D721Med (cell line): ENCODE results near the gene NELFB.
"Not testable (repeated sequence)": the region's sequence is repeated elsewhere in the genome, so short reads cannot be mapped to it uniquely, and the experiment has no call there.

Experiments used
- DNase-seq: peaks from one replicate; pipeline ENCODE4 v3.0.0; 2011; ENCODE audit warnings: low spot score; ENCODE audit not compliant: insufficient read length
- FAIRE-seq: peaks from 2 replicates; lab custom pipeline; 2011; peaks lifted over from hg19 to GRCh38; lab: Jason Lieb, UNC
- TF ChIP-seq, protein P1 (sequence below): IDR thresholded peaks from 2 replicates; pipeline ENCODE4 v1.5.1; 2012; ENCODE audit warnings: mild to moderate bottlenecking, control low read depth; ENCODE audit not compliant: insufficient read depth; ENCODE audit errors: missing control alignments

The NELFB gene

DNA sequence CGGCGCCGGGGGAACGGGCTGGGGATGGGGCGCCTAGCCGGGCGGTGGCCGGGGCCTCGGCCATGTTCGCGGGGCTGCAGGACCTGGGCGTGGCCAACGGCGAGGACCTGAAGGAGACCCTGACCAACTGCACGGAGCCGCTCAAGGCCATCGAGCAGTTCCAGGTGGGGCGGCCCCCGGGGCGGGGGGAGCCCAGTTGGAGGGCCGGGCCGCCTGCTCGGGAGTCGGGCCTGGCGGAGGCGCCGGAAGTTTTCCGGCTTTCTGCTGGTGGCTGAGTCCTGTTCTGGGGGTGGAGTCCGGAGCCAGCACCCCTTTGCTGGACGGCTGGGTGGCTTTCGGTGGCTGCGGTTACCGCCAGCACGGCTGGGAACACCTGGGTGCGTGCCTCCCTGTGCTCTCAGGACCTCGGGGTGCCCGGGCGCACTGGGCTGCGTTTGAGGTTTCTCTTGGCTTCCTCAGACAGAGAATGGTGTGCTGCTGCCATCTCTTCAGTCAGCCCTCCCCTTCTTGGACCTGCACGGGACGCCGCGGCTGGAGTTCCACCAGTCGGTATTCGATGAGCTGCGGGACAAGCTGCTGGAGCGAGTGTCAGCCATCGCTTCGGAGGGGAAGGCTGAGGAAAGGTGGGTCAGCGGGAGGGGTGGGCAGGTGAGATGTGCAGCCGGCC is 454 bp downstream of the NELFB start:
- DNase-seq (no peak), FAIRE-seq (no peak)
- TF ChIP-seq, protein P1, sequence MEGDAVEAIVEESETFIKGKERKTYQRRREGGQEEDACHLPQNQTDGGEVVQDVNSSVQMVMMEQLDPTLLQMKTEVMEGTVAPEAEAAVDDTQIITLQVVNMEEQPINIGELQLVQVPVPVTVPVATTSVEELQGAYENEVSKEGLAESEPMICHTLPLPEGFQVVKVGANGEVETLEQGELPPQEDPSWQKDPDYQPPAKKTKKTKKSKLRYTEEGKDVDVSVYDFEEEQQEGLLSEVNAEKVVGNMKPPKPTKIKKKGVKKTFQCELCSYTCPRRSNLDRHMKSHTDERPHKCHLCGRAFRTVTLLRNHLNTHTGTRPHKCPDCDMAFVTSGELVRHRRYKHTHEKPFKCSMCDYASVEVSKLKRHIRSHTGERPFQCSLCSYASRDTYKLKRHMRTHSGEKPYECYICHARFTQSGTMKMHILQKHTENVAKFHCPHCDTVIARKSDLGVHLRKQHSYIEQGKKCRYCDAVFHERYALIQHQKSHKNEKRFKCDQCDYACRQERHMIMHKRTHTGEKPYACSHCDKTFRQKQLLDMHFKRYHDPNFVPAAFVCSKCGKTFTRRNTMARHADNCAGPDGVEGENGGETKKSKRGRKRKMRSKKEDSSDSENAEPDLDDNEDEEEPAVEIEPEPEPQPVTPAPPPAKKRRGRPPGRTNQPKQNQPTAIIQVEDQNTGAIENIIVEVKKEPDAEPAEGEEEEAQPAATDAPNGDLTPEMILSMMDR: no peak

DNA sequence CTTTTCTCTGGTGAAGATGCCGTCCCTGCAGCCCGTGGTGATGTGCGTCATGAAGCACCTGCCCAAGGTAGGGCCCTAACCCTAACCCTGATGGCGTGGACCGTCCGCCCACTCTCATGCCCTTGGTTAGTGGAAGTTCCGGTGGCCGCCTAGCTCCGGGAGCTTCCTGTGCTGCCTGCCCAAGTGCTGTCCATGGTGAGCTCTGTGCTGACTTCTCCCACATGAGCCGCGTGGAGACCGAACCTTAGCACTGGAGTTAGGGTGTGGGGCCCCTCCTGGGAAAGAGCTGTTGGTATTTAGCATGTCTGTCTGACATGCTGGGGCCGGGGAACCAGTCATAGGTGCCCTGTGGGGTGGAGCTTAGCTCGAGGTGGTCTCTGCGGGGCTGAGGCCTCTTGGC is 1.2 kb downstream of the NELFB start:
- TF ChIP-seq, protein P1: no peak
- DNase-seq (no peak), FAIRE-seq (no peak)

DNA sequence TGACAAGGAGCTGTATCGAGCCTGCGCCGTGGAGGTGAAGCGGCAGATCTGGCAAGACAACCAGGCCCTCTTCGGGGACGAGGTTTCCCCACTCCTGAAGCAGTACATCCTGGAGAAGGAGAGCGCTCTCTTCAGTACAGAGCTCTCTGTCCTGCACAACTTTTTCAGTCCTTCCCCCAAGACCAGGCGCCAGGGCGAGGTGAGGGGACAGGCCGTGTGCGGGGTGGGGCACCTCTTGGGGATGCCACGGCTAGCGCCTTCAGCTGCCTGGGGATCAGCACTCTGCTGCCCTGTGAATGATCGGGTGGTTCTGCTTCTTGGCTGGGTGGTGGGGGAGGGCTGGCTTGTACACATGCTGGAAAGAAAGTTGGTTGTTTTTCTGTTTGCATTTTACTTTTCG is 1.7 kb downstream of the NELFB start:
- TF ChIP-seq, protein P1: no peak
- FAIRE-seq (no peak), DNase-seq (no peak)

DNA sequence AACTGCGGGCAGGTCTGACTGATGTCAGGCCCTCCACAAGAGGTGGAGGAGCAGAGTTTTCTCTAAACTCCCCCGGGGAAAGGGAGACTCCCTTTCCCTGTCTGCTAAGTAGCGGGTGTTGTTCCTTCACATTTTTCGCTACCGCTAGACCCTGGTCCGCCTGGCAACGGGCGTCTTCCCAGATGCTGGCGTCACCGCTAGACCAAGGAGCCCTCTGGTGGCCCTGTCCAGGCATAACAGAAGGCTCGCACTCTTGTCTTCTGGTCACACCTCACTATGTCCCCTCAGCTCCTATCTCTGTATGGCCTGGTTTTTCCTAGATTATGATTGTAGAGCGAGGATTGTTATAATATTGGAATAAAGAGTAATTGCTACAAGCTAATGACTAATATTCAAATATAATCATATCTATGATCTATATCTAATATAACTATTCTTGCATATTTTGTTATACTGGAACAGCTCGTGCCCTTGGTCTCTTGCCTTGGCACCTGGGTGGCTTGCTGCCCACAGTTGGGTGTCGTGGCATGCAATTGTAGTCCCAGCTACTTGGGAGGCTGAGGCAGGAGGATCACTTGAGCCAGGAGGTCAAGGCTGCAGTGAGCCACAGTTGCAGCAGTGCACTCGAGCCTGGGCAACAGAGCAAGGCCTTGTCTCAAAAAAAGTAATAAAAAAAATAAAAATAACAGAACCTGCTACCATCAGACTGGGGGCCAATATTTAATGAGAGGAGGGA is 7.2 kb downstream of the NELFB start:
- not testable (repeated sequence) for FAIRE-seq, DNase-seq

DNA sequence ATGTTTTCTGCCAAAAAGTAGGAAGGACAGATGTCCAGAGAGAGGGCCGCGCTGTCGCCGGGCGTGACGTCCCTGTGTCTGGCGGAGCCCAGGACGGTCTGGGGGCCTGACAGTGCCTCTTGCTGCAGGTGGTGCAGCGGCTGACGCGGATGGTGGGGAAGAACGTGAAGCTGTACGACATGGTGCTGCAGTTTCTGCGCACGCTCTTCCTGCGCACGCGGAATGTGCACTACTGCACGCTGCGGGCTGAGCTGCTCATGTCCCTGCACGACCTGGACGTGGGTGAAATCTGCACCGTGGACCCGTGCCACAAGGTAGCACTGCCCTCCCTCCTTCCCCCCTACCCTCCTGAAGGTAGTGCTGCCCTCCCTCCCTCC is 7.8 kb downstream of the NELFB start:
- FAIRE-seq (no peak), DNase-seq (no peak)
- TF ChIP-seq, protein P1: no peak

DNA sequence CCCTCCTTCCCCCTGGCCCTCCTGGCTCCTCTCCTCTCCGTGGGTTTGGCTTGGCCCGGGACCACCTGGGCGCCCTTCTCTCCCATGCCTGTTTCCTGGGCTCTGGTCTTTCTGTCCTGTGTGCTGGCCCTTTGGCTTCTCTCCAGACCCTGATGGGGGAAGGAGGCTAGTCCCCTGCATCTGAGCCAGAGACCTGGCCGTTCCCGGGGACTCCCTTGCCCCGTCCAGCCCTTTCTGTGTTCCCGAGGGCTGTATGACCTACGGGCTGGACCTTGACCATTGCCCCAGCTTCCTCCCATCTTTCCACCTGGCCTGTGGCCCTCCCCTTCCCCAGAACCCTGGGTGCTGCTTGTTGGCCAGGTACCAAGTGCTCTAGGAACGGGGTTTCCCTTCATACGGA is 8.4 kb downstream of the NELFB start:
- FAIRE-seq (no peak), DNase-seq (no peak)
- TF ChIP-seq, protein P1: no peak

DNA sequence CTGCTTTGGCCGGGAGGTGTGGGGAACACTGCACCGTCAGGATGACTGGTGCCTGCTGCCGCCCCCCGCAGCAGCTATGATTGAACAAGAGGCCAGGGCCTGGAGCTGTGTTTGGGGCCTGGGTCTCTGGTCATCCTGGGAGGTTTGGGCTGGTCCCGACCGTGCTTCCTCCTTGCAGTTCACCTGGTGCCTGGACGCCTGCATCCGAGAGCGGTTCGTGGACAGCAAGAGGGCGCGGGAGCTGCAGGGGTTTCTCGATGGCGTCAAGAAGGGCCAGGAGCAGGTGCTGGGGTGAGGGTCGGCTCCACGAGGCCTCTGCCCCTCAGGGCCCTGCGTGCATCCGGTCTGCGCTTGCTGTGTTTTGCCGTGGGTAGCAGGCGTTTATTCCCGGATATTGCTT is 8.9 kb downstream of the NELFB start:
- no peak for DNase-seq
- TF ChIP-seq, protein P1: no peak
- FAIRE-seq: no peak
